HEK293 (cell line): ENCODE results near the gene PPM1L.

Experiments
- CTCF ChIA-PET: fragments of 350-600 bp; formaldehyde crosslinking; extraction: SDS; loops from one replicate; lab custom pipeline; 2021; ENCODE audit warnings: antibody characterized with exemption; lab: Yijun Ruan, JAX
- POLR2A ChIA-PET: fragments of 300-600 bp; formaldehyde crosslinking; extraction: SDS; loops from one replicate; lab custom pipeline; 2020; ENCODE audit warnings: antibody characterized with exemption, inconsistent platforms; lab: Yijun Ruan, JAX
- H3K27ac ChIP-seq: fragments of 200-500 bp; sonication (Bioruptor generic); 2 replicates; pipeline ENCODE4 v1.5.1; 2014; ENCODE audit warnings: low read depth, low read length, control low read depth, inconsistent platforms; ENCODE audit errors: extremely low read depth
- H3K36me3 ChIP-seq, 2 experiments: fragments of 200-500 bp in 1 of 2; sonication (Bioruptor generic) in 1 of 2; 1 replicate in 1 of 2; 2 replicates in 1 of 2; pipeline ENCODE4 v1.5.1; 2014 to 2017; ENCODE audit warnings: inconsistent platforms in 2 of 2, low read length in 2 of 2; ENCODE audit not compliant: control insufficient read depth in 2 of 2, insufficient read depth in 1 of 2
- H3K4me1 ChIP-seq: fragments of 200-500 bp; sonication (Bioruptor generic); 2 replicates; pipeline ENCODE4 v1.5.1; 2014; ENCODE audit warnings: mild to moderate bottlenecking, low read length, inconsistent platforms; ENCODE audit not compliant: control insufficient read depth, insufficient read depth
- H3K4me3 ChIP-seq: 2 replicates; pipeline ENCODE4 v1.5.1; 2011; ENCODE audit warnings: low read depth, mild to moderate bottlenecking, control low read depth, low read length, moderate library complexity
- H3K9me3 ChIP-seq: fragments of 200-500 bp; sonication (Bioruptor generic); 2 replicates; pipeline ENCODE4 v1.5.1; 2014; ENCODE audit warnings: low read depth, low read length, inconsistent platforms; ENCODE audit not compliant: control insufficient read depth, insufficient read depth
- MZF1 ChIP-seq: fragments of 450-650 bp; formaldehyde crosslinking; IDR thresholded peaks from 2 replicates; pipeline ENCODE4 v1.5.1; 2017; ENCODE audit warnings: missing biosample characterization, missing genetic modification characterization, borderline replicate concordance
- OSR2 ChIP-seq: fragments of 450-650 bp; formaldehyde crosslinking; IDR thresholded peaks from 2 replicates; pipeline ENCODE4 v1.5.1; 2016; ENCODE audit warnings: missing biosample characterization, missing genetic modification characterization
- SALL2 ChIP-seq: fragments of 450-650 bp; formaldehyde crosslinking; IDR thresholded peaks from 2 replicates; pipeline ENCODE4 v1.5.0; 2017; ENCODE audit warnings: missing biosample characterization, mild to moderate bottlenecking, missing genetic modification characterization, borderline replicate concordance
- SCRT2 ChIP-seq: fragments of 450-650 bp; formaldehyde crosslinking; IDR thresholded peaks from 2 replicates; pipeline ENCODE4 v1.5.1; 2016; ENCODE audit warnings: missing biosample characterization, missing genetic modification characterization
- ZFP69B ChIP-seq: fragments of 450-650 bp; formaldehyde crosslinking; IDR thresholded peaks from 2 replicates; pipeline ENCODE4 v1.5.1; 2016; ENCODE audit warnings: missing biosample characterization, missing genetic modification characterization
- ZNF114 ChIP-seq: fragments of 450-650 bp; formaldehyde crosslinking; IDR thresholded peaks from 2 replicates; pipeline ENCODE4 v1.5.0; 2017; ENCODE audit warnings: missing biosample characterization, missing genetic modification characterization
- ZNF174 ChIP-seq: fragments of 450-650 bp; formaldehyde crosslinking; IDR thresholded peaks from 2 replicates; pipeline ENCODE4 v1.5.0; 2017; ENCODE audit warnings: missing biosample characterization, mild to moderate bottlenecking, missing genetic modification characterization
- ZNF221 ChIP-seq: fragments of 450-650 bp; formaldehyde crosslinking; IDR thresholded peaks from 2 replicates; pipeline ENCODE4 v1.5.1; 2017; ENCODE audit warnings: missing biosample characterization, missing genetic modification characterization, borderline replicate concordance
- ZNF239 ChIP-seq: fragments of 450-650 bp; formaldehyde crosslinking; IDR thresholded peaks from 2 replicates; pipeline ENCODE4 v1.5.1; 2016; ENCODE audit warnings: missing biosample characterization, missing genetic modification characterization
- ZNF292 ChIP-seq: fragments of 450-650 bp; formaldehyde crosslinking; IDR thresholded peaks from 2 replicates; pipeline ENCODE4 v1.5.1; 2016; ENCODE audit warnings: low read depth, missing biosample characterization, missing genetic modification characterization, borderline replicate concordance
- ZNF341 ChIP-seq: fragments of 450-650 bp; formaldehyde crosslinking; IDR thresholded peaks from 2 replicates; pipeline ENCODE4; 2016; ENCODE audit warnings: low read depth, missing biosample characterization, missing genetic modification characterization
- ZNF350 ChIP-seq: fragments of 450-650 bp; formaldehyde crosslinking; IDR thresholded peaks from 2 replicates; pipeline ENCODE4 v1.5.0; 2017; ENCODE audit warnings: missing biosample characterization, mild to moderate bottlenecking, missing genetic modification characterization
- ZNF416 ChIP-seq: fragments of 450-650 bp; formaldehyde crosslinking; IDR thresholded peaks from 2 replicates; pipeline ENCODE4 v1.5.1; 2016; ENCODE audit warnings: missing biosample characterization, missing genetic modification characterization
- ZNF426 ChIP-seq: fragments of 450-650 bp; formaldehyde crosslinking; IDR thresholded peaks from 2 replicates; pipeline ENCODE4 v1.5.1; 2017; ENCODE audit warnings: missing biosample characterization, missing genetic modification characterization, mild to moderate bottlenecking, inconsistent platforms, moderate library complexity
- ZNF561 ChIP-seq: fragments of 450-650 bp; IDR thresholded peaks from 2 replicates; pipeline ENCODE4 v1.5.1; 2018; ENCODE audit warnings: missing biosample characterization, missing genetic modification characterization, borderline replicate concordance
- ZNF600 ChIP-seq: fragments of 450-650 bp; formaldehyde crosslinking; IDR thresholded peaks from 2 replicates; pipeline ENCODE4 v1.5.1; 2016; ENCODE audit warnings: missing biosample characterization, missing genetic modification characterization
- ZNF621 ChIP-seq: fragments of 450-650 bp; formaldehyde crosslinking; IDR thresholded peaks from 2 replicates; pipeline ENCODE4 v1.5.1; 2017; ENCODE audit warnings: missing biosample characterization, missing genetic modification characterization
- ZNF791 ChIP-seq: fragments of 450-650 bp; formaldehyde crosslinking; IDR thresholded peaks from 2 replicates; pipeline ENCODE4 v1.5.1; 2016; ENCODE audit warnings: missing biosample characterization, missing genetic modification characterization
- ZNF843 ChIP-seq: fragments of 450-650 bp; formaldehyde crosslinking; IDR thresholded peaks from 2 replicates; pipeline ENCODE4 v1.5.1; 2016; ENCODE audit warnings: missing biosample characterization, missing genetic modification characterization
- TF ChIP-seq, protein P1 (sequence below): fragments of 450-650 bp; formaldehyde crosslinking; IDR thresholded peaks from 2 replicates; pipeline ENCODE4 v1.5.1; 2016; ENCODE audit warnings: missing biosample characterization, missing genetic modification characterization
- TF ChIP-seq, protein P2 (sequence below): fragments of 450-650 bp; formaldehyde crosslinking; IDR thresholded peaks from 2 replicates; pipeline ENCODE4 v1.5.1; 2016; ENCODE audit warnings: missing biosample characterization, missing genetic modification characterization

Gene PPM1L

DNA sequence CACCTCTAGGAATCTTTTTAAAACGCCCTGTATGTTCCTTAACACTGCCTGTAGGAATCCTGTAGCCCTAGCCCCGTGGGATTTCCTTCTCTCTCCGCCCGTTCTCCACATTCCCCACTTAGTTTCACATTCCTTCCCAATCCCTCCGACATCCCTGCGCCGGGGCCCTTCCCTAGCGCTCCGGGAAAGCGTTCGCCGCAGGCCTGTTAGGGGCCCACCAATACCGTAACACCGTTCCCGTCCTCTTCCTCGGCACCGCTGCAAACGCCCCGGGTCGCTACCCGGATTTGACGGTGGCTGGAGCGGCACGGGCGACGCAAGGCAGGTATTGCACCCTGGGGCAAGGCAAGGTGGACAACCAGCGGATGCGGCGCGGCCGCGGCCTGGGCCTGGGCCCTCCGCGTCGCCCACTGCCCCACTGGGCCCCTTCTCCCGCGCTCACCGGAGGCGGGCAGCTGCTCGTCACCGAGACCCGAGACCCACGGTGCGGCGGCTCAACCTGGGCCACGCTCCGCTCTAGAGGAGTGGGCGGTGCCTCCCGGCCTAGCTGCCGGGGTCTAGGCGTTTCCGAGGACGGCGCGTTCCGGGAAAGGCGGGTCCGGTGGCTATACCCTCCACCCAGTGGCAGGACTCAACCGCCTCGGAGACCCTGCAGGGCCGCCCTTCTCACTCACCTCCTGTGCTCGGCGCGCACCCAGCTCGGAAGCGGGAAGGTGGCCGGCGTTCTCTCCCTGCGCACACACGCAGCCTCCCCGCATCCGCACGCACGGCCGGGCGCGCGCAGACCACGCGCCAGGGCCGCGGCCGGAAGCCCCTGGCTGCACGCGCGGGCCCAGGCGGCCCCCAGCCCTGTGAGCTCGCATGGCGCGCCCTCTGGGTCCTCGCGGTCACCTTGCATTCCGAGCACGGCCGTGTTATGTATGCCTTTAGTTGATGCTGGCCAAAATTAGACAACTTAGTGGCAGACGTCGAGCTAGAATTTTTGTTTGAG is 348.8 kb downstream of the PPM1L start, which contains the start of gene B3GALNT1 (continued):
- TF ChIP-seq ZNF600 (tag by site-specific recombination), result peak; percentile 60; the same call in 1 of the 2 replicates
- no peak for TF ChIP-seq ZNF292 (tag by site-specific recombination)
- no peak for TF ChIP-seq ZNF350 (tag by site-specific recombination)
- TF ChIP-seq ZNF621 (tag by site-specific recombination), result no peak
- no peak for TF ChIP-seq ZNF239 (tag by site-specific recombination)
- TF ChIP-seq, protein P1, sequence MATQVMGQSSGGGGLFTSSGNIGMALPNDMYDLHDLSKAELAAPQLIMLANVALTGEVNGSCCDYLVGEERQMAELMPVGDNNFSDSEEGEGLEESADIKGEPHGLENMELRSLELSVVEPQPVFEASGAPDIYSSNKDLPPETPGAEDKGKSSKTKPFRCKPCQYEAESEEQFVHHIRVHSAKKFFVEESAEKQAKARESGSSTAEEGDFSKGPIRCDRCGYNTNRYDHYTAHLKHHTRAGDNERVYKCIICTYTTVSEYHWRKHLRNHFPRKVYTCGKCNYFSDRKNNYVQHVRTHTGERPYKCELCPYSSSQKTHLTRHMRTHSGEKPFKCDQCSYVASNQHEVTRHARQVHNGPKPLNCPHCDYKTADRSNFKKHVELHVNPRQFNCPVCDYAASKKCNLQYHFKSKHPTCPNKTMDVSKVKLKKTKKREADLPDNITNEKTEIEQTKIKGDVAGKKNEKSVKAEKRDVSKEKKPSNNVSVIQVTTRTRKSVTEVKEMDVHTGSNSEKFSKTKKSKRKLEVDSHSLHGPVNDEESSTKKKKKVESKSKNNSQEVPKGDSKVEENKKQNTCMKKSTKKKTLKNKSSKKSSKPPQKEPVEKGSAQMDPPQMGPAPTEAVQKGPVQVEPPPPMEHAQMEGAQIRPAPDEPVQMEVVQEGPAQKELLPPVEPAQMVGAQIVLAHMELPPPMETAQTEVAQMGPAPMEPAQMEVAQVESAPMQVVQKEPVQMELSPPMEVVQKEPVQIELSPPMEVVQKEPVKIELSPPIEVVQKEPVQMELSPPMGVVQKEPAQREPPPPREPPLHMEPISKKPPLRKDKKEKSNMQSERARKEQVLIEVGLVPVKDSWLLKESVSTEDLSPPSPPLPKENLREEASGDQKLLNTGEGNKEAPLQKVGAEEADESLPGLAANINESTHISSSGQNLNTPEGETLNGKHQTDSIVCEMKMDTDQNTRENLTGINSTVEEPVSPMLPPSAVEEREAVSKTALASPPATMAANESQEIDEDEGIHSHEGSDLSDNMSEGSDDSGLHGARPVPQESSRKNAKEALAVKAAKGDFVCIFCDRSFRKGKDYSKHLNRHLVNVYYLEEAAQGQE (tag by site-specific recombination), result no peak
- no peak for TF ChIP-seq OSR2 (tag by site-specific recombination)
- TF ChIP-seq ZNF221 (tag by site-specific recombination), result no peak
- TF ChIP-seq ZFP69B, result peak; percentile 84; the same call in 1 of the 2 replicates
- TF ChIP-seq ZNF416 (tag by site-specific recombination), result no peak
- no peak for TF ChIP-seq ZNF341 (tag by site-specific recombination)
- no peak for TF ChIP-seq ZNF843
- TF ChIP-seq, protein P2, sequence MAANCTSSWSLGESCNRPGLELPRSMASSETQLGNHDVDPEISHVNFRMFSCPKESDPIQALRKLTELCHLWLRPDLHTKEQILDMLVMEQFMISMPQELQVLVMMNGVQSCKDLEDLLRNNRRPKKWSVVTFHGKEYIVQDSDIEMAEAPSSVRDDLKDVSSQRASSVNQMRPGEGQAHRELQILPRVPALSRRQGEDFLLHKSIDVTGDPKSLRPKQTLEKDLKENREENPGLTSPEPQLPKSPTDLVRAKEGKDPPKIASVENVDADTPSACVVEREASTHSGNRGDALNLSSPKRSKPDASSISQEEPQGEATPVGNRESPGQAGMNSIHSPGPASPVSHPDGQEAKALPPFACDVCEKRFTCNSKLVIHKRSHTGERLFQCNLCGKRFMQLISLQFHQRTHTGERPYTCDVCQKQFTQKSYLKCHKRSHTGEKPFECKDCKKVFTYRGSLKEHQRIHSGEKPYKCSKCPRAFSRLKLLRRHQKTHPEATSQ (tag by site-specific recombination), result no peak
- TF ChIP-seq ZNF426 (tag by site-specific recombination), result no peak
- TF ChIP-seq MZF1 (tag by site-specific recombination), result no peak
- peak; percentile 21; the same call in 1 of the 2 replicates for TF ChIP-seq ZNF561 (tag by site-specific recombination)
- TF ChIP-seq ZNF114 (tag by site-specific recombination), result no peak

DNA sequence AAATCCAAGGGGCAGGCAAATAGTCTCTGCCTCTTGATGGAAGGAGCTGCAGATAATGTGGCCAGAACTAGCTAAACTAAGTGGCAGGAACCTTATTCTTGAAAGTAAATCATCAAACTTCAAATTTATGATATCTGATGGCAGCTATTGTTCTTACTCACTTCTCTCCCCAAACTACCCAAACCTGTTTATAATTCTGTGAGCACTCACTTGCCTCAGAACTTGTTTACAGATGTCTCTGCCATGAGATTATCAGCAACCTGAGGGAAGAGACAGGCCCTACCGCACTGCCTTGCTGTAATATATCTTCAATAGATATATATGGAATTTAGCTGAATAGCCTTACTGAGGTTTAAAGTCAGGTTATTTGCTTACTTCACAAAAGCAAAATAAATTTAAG is 351.3 kb downstream of the PPM1L start:
- Histone ChIP-seq H3K4me3 (no peak overlapping the region), H3K27ac (no peak overlapping the region), H3K4me1 (no peaks in the 10 kb centered on the region), H3K36me3 (no peaks in the 10 kb centered on the region), H3K9me3 (no peaks in the 10 kb centered on the region)
- POLR2A ChIA-PET, result no interaction called here
- TF ChIP-seq SALL2 (tag by site-specific recombination) (no peak), ZNF791 (no peak), ZNF174 (no peak), ZNF292 (tag by site-specific recombination) (no peak), OSR2 (tag by site-specific recombination) (no peak), SCRT2 (tag by site-specific recombination) (no peak)
- CTCF ChIA-PET, result interaction anchor here (0.5 to 0.7 kb wide), 2 partner anchors 198 to 402 kb away, joined by 3 to 5 read pairs; no protein-coding TSS in a partner anchor
